22Rv1 (cell line): ENCODE data around the gene ARID3B.
"Not testable (repeated sequence)": the region's sequence is repeated elsewhere in the genome, so short reads cannot be mapped to it uniquely, and the experiment has no call there.

Experiments
- CTCF ChIP-seq: fragments of 450-650 bp; IDR thresholded peaks from 2 replicates; pipeline ENCODE4 v1.5.1; 2017; ENCODE audit warnings: mild to moderate bottlenecking
- ZFX ChIP-seq: fragments of 450-650 bp; IDR thresholded peaks from 2 replicates; pipeline ENCODE4 v1.6.1; 2017; ENCODE audit warnings: antibody characterized with exemption, borderline replicate concordance

GRCh38 chr15:74514059-74514458, 27.0 kb upstream of the ARID3B start:
- not testable (repeated sequence) for TF ChIP-seq CTCF, ZFX
